22Rv1 (cell line): ENCODE measurements around the gene OR10G7.
A peak's percentile ranks its signal among the peaks of the same experiment; 100 is the strongest.

Source experiments
- H3K27ac ChIP-seq: fragments of 450-650 bp; 2 replicates; pipeline ENCODE4 v1.5.1; 2017
- ZFX ChIP-seq: fragments of 450-650 bp; IDR thresholded peaks from 2 replicates; pipeline ENCODE4 v1.6.1; 2017; ENCODE audit warnings: antibody characterized with exemption, borderline replicate concordance
- TF ChIP-seq, protein P1 (sequence below): fragments of 450-650 bp; IDR thresholded peaks from 2 replicates; pipeline ENCODE4 v1.5.1; 2017; ENCODE audit warnings: mild to moderate bottlenecking

The OR10G7 gene

DNA sequence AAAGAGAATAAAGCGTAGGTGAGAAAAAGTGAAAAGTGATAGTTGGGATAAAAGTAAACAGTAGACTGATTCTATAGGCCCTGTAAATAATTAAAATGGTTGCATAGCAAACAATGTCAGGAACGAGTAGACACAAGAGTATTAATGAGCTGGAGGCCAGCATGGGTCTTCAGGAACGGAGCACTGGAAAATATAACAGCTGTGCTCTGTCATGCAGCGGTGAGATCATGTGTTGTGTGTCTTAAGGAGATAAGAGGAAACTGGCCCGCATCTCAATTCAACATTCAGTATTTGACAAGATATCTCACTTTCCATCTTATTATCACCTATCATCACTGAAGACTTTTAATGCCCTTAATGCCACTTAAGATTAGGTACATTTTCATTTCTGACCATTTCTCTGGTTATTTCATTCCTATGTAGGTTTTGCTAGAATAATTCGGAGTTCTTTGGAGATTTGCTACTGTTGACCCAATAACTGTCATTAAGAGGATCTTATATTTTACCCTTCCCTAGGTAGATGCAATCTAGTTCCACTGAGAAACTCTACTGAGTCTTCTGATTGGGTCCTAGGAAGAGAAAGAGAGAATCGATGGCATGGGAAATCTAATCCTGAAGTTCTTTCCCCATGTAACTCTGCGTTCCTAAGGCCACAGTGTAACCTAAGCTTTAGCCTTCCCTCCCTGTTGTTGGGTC lies 38.7 kb upstream of the OR10G7 start:
- no peak for TF ChIP-seq ZFX
- TF ChIP-seq, protein P1, sequence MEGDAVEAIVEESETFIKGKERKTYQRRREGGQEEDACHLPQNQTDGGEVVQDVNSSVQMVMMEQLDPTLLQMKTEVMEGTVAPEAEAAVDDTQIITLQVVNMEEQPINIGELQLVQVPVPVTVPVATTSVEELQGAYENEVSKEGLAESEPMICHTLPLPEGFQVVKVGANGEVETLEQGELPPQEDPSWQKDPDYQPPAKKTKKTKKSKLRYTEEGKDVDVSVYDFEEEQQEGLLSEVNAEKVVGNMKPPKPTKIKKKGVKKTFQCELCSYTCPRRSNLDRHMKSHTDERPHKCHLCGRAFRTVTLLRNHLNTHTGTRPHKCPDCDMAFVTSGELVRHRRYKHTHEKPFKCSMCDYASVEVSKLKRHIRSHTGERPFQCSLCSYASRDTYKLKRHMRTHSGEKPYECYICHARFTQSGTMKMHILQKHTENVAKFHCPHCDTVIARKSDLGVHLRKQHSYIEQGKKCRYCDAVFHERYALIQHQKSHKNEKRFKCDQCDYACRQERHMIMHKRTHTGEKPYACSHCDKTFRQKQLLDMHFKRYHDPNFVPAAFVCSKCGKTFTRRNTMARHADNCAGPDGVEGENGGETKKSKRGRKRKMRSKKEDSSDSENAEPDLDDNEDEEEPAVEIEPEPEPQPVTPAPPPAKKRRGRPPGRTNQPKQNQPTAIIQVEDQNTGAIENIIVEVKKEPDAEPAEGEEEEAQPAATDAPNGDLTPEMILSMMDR = no peak
- H3K27ac ChIP-seq = no peak overlapping the region

DNA sequence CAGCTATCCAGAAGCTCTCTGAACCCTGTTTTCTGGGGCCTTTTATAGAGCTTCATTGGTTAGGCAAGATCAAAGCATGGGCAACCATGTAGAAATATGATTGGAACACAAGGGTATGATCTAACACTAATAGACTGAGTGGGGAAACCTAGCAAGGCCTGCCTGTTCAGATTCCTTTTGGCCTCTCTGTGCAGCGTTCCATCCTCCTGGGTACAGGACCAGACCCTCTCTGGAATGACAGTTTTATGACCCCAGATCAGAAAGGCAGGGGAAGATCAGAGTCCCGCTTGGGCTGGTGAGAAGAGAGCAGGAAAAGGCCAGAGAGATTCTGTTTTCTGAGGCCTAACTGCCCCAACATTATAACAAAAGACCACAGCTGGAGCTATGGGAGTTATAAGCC lies 37.5 kb upstream of the OR10G7 start:
- no peak for TF ChIP-seq ZFX
- TF ChIP-seq, protein P1 = no peak
- no peak overlapping the region for H3K27ac ChIP-seq

DNA sequence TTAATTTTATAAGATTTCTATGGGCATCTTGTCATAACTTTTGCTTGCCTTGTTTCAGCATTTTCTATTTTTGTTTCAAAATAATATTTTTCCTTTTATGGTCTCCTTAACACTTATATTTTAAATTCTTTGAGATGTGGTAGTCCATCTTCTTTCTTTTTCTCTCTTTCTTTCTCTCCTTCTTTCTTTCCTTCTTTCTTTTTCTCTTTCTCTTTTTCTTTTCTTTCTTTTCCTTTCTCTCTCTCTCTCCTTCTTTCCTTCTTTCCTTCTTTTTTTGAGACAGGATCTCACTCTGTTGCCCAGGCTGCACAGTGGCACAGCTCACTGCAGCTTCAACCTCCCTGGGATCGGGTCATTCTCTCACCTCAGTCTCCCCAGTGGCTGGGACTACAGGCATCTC lies 36.1 kb upstream of the OR10G7 start:
- H3K27ac ChIP-seq = no peak overlapping the region
- no peak for TF ChIP-seq ZFX
- TF ChIP-seq, protein P1 = no peak

DNA sequence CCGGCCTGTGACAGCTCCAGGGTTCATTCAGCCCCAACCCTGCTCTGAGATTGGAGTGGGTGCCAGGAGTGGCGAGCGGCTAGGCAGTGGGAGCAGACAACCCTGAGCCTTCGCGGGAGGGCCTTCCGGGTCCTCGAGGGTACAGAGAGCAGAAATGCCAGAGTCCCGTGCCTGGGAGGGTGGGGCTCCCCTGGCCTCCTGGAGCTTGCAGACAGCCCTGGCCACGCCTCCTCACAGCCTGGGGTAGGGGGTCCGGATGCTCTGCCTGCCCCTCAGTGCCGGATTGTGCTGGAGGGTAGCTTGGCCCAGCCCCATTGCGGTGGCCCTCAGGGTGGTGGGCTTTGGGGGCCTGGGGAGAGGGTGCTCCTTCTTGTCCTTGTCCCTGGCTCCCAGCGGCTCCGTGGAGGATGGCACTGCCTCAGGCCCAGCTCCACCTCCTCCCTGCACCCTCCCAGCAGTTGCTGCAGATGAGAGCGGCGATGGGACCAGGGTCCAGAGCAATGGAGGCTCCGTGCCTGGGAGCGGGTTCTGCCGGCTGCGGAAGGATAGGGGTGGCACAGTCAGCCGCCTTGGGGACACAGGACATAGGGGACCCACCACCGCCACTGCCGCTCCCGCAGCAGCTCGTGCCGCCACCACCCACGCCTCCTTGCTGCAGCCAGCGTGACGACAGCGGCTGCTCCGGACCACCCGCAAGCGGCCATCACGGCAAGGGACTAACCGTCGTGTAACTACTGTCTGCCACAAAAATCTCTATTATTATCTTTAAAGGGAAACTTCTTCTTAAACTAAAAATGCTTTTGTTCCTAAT lies 34.9 kb upstream of the OR10G7 start:
- TF ChIP-seq, protein P1 = peak; percentile 16; the same call in 1 of the 2 replicates
- TF ChIP-seq ZFX = no peak
- no peak overlapping the region for H3K27ac ChIP-seq

DNA sequence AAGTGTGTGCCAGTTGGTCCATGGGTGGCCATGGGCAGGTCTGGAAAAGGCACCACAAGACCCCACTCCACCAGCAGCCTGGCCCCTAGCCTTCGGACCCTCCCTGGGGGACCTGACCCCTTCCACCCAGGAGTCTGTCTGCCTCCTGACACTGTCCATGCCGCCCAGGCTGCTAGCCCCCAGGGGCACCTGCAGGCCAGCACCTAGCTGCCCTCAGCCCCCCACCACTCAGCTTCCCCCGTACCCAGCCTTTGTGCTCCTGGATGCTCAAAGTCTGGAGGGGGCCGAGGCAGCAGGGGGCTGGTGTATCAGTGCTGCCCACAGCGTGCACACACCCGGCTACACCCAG lies 34.3 kb upstream of the OR10G7 start:
- TF ChIP-seq ZFX = no peak
- TF ChIP-seq, protein P1 = no peak
- no peak overlapping the region for H3K27ac ChIP-seq

DNA sequence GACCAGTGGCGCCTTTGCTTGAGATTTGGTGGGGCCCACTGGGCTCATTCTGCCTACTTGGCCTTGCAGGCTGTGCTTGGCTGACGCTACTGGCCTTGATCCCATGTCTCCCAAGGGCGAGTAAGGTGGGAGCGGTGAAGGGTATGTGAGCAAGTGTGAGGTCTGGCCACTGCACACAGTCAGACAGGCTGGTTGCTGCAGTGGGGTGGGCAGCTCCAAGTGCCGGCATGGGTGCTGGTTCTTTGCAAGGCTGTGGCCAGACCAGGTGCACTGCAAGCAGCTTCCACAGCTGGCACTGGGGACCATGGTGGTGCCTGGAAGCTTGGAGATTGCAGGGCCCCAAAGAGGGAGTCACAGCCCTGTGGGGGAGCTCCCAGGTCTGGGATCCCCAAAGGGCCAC lies 33.4 kb upstream of the OR10G7 start:
- H3K27ac ChIP-seq = no peak overlapping the region
- TF ChIP-seq, protein P1 = no peak
- TF ChIP-seq ZFX = no peak

DNA sequence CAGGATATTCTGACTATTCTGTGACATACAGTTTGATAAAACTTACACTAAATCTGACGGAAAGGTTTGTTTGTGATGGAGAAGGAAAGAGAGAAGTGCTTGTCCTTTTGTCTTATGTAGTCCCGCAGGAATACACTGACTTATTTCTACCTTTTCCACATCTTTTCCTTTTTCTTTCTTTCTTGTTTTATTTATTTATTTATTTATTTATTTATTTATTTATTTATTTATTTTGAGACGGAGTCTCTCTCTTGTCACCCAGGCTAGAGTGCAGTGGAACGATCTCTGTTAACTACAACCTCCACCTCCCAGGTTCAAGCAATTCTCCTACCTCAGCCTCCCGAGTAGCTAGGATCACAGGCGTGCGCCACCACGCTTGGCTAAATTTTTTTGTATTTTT lies 31.0 kb upstream of the OR10G7 start:
- no peak overlapping the region for H3K27ac ChIP-seq

More for the DNA sequence above, 31.0 kb upstream of the OR10G7 start:
- TF ChIP-seq, protein P1 = no peak
- no peak for TF ChIP-seq ZFX
